ENCODE data around the gene RANBP9.

The RANBP9 gene

DNA sequence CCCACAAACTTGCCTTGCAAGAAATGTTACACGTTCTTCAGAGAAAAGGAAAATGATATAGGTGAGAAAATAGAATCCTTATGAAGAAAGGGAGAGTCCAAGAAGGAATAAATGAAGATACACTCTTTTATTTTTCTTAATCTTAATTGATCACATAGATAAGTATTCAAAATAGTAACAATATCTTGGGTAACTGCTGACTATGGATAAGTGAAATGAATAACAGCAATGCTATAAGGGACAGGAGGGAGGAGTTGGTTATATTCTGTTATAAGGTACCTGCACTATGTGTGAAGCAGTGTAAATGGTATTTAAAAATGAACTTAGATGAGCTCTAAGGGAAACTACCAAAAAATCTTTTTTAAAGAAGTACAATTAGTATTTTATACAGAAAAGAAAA is 38.3 kb downstream of the RANBP9 start:
- no peak overlapping the region for H3K27ac ChIP-seq
- TF ChIP-seq ZFX (IDR thresholded peaks at IDR 0.05): no peak

DNA sequence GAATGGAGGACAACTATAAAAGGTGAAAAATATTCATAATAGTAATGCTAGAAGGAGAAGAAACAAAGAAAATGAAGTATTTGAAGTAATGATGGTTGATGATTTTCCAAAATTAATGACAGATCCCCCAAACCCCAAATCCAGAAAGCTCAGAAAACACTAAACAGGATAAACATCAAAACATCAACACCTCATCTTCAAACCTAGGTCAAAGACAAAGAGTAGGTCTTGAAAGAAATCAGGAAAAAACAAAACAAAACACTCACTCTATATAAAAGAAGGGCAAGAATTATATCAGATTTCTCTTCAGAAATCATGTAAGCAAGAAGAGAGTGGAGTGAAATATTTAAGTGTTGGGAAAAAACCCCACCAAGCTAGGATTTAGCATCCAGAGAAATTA is 38.7 kb downstream of the RANBP9 start:
- TF ChIP-seq, protein P1, sequence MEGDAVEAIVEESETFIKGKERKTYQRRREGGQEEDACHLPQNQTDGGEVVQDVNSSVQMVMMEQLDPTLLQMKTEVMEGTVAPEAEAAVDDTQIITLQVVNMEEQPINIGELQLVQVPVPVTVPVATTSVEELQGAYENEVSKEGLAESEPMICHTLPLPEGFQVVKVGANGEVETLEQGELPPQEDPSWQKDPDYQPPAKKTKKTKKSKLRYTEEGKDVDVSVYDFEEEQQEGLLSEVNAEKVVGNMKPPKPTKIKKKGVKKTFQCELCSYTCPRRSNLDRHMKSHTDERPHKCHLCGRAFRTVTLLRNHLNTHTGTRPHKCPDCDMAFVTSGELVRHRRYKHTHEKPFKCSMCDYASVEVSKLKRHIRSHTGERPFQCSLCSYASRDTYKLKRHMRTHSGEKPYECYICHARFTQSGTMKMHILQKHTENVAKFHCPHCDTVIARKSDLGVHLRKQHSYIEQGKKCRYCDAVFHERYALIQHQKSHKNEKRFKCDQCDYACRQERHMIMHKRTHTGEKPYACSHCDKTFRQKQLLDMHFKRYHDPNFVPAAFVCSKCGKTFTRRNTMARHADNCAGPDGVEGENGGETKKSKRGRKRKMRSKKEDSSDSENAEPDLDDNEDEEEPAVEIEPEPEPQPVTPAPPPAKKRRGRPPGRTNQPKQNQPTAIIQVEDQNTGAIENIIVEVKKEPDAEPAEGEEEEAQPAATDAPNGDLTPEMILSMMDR (conservative IDR thresholded peaks at IDR 0.05): no peak
- TF ChIP-seq ZFX (IDR thresholded peaks at IDR 0.05): no peak
- no peak overlapping the region for H3K27ac ChIP-seq

DNA sequence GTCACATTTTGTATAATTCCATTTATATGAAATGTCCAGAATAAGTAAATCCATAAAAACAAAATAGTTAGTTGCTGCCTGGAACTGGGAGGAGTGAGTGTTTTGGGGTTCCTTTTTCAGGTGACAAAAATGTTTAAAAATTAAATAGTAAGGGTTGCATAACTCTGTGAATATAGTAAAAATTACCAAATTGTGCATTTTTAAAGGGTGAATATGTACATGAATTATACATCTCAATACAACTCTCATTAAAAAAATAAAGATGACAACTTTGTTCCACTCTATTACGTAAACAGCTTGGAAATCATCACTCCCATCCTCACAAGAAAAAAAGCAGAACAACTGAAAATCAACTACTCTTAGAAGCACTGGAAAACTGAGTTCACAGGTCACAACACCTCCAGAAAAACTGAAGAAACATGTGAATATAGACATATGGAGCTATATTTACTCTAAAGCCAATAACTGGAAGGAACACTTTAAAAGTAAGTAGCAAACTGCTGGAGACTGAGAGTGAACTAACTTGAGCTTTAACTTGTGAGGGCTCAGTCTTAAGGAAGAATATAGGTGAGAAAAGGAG is 40.0 kb downstream of the RANBP9 start:
- no peak overlapping the region for H3K27ac ChIP-seq
- no peak for TF ChIP-seq ZFX (IDR thresholded peaks at IDR 0.05)
- TF ChIP-seq, protein P1 (conservative IDR thresholded peaks at IDR 0.05): no peak

DNA sequence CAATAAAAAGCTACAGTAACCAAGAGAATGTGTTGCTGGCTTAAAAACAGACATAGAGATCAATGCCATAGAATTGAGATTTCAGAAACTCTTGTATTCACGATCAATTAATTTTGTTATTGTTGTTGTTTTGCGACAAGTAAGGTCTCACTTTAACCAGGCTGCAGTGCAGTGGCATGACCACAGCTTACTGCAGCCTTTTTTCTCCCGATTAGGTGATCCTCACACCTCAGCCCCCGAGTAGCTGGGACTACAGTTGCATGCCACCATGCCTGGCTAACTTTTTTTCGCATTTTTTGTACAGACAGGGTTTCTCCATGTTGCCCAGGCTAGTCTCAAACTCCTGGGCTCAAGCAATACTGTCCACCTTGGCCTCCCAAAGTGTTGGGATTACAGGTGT is 42.2 kb downstream of the RANBP9 start:
- TF ChIP-seq, protein P1 (conservative IDR thresholded peaks at IDR 0.05): no peak
- TF ChIP-seq ZFX (IDR thresholded peaks at IDR 0.05): no peak

DNA sequence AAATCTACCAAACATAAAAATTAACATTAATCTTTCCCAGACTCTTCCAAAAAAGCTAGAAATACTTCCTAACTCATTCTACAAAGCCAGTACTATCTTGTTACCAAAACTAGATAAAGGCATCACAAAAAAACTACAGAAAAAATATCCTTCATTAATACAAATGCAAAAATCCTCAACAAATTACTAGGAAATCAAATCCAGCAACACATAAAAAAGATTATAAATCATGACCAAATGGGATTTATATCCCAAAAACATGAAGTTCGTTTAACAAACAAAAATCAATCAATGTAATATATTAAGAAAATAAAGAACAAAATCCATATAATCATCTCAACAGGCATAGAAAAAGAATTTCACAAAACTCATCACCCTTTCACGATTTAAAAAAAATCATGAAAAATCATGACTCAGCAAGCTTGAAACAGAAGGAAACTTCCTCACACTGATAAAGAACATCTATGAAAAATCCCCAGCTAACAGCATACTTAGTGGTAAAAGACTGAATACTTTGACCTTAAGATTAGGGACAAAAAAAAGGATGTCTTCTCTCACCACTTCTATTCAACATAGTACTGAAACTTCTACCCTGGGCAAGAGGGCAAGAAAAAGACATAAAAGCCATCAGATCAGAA is 43.2 kb downstream of the RANBP9 start:
- no peak overlapping the region for H3K27ac ChIP-seq
- TF ChIP-seq, protein P1 (conservative IDR thresholded peaks at IDR 0.05): no peak
- TF ChIP-seq ZFX (IDR thresholded peaks at IDR 0.05): no peak

More for the DNA sequence above, 42.2 kb downstream of the RANBP9 start:
- no peak overlapping the region for H3K27ac ChIP-seq

DNA sequence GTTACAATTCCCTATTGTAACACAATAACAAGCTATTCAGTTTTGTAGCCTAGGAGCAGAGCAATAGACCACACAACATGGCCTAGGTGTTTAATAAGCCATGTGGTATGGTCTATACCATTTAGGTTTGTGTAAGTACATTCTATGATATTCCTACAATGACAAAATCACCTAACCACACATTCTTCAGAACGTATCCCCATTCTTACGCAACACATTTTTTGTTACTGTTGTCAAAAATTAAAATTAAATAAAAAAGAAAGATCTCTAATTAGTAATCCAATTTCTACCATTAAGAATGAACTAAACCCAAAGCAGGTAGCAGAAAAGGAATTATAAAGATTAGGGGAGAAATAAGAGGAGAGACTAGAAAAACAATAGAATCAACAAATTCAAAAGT is 44.0 kb downstream of the RANBP9 start:
- no peak for TF ChIP-seq ZFX (IDR thresholded peaks at IDR 0.05)
- TF ChIP-seq, protein P1 (conservative IDR thresholded peaks at IDR 0.05): no peak
- H3K27ac ChIP-seq: no peak overlapping the region

DNA sequence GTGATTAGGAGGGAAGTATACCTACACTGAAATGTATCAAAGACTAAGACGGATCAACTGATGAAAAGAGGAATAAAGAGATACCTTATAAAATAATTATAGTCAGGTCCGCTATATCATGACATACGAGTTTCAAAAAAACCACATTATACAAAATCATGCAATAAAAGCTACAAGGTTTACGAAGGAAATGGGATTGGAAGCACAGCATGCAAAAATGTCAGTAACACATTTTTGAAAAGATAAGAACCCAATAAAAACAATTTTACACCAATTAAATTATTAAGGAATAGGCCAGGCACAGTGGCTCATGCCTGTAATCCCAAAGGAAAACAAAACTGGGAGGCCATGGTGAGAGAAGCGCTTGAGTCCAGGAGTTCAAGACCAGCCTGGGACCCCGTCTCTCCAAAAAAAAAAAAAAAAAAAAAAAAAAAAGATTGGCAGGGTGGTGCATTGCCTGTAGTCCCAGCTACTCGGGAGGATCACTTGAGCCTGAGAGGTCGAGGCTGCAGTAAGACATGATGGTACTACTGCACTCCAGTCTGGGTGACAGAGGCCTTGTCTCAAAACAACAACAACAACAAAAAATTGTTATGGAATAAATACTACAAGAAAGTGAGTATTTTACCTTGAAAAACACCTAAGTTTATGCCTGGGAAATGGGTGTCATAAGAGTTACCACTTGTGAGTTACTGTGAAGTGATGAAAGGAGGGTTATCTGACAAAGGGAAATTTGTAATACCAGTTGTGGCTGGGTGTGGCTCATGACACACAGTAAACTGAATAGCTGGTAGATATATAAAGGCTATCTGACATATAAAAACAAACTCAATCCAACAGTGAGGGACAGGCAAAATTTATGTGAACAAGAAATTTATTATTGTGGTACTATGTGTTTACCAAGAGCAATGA is 45.2 kb downstream of the RANBP9 start:
- no peak overlapping the region for H3K27ac ChIP-seq
- TF ChIP-seq ZFX (IDR thresholded peaks at IDR 0.05): no peak
- TF ChIP-seq, protein P1 (conservative IDR thresholded peaks at IDR 0.05): no peak

Measured in C4-2B (cell line).